Natural killer cell (primary cell): ENCODE results near the gene RAB29. TPM values are rescaled to one million over a fixed set of nuclear protein-coding genes. Genes with fewer than 3 reads are reported as not detected.

Source experiments
- ATAC-seq, 3 donors: fragments of 150-1000 bp in 2 of 3; fragments of 200-7000 bp in 1 of 3; cut with Tn5 transposase; 1 replicate in 1 of 3; 2 replicates in 2 of 3; pipeline ENCODE4 v1.10.0; 2021; ENCODE audit warnings: mild to moderate bottlenecking in 2 of 3, moderate library complexity in 2 of 3
- DNase-seq, 2 donors: peaks; one replicate each; pipeline versions ENCODE4 v3.0.0 to v3.0.0-alpha.2; 2013 to 2021; ENCODE audit warnings: mixed read lengths in 1 of 2
- H3K27ac ChIP-seq: one replicate; pipeline ENCODE4 v1.5.1; 2013; ENCODE audit warnings: mild to moderate bottlenecking, low read length
- H3K27me3 ChIP-seq: one replicate; pipeline ENCODE4 v1.6.1; 2013; ENCODE audit warnings: low read length; ENCODE audit not compliant: control insufficient read depth, insufficient read depth
- H3K36me3 ChIP-seq: one replicate; pipeline ENCODE4 v1.6.1; 2013; ENCODE audit warnings: low read length; ENCODE audit not compliant: control insufficient read depth, insufficient read depth
- H3K4me1 ChIP-seq: one replicate; pipeline ENCODE4 v1.6.1; 2013; ENCODE audit warnings: low read length; ENCODE audit not compliant: control insufficient read depth, insufficient read depth
- H3K4me3 ChIP-seq: one replicate; pipeline ENCODE4 v1.5.1; 2013; ENCODE audit warnings: low read length
- H3K9me3 ChIP-seq: one replicate; pipeline ENCODE4 v1.6.1; 2013; ENCODE audit warnings: low read length; ENCODE audit not compliant: control insufficient read depth, insufficient read depth
- H3K27ac Mint-ChIP-seq, 2 donors: one replicate each; pipeline ENCODE4 v1.8.0; 2022; ENCODE audit warnings: mild to moderate bottlenecking in 2 of 2, mixed read lengths in 2 of 2, moderate library complexity in 1 of 2
- H3K27me3 Mint-ChIP-seq, 2 donors: one replicate each; pipeline ENCODE4 v1.8.0; 2022; ENCODE audit warnings: low read depth in 2 of 2, mixed read lengths in 2 of 2
- H3K36me3 Mint-ChIP-seq: one replicate; pipeline ENCODE4 v1.8.0; 2022; ENCODE audit warnings: mixed read lengths
- H3K4me1 Mint-ChIP-seq, 2 donors: one replicate each; pipeline ENCODE4 v1.8.0; 2022; ENCODE audit warnings: mixed read lengths in 2 of 2
- H3K4me3 Mint-ChIP-seq: one replicate; pipeline ENCODE4 v1.8.0; 2022; ENCODE audit warnings: mild to moderate bottlenecking, moderate library complexity, mixed read lengths
- H3K9me3 Mint-ChIP-seq, 2 donors: one replicate each; pipeline ENCODE4 v1.8.0; 2022; ENCODE audit warnings: mixed read lengths in 2 of 2
- CTCF ChIP-seq: fragments of 200-600 bp; IDR thresholded peaks from one replicate; pipeline ENCODE4 v1.8.0; 2022; ENCODE audit warnings: antibody characterized with exemption
- WGBS: methylation state at CpG from one replicate; pipeline ENCODE4 v1.1.7; 2013; ENCODE audit warnings: missing lambda C conversion rate; ENCODE audit not compliant: insufficient coverage; 5-methylcytosine and 5-hydroxymethylcytosine counted together
- intact Hi-C: fragments of 100-400 bp; cut with micrococcal nuclease; formaldehyde crosslinking; loops from one replicate; pipeline ENCODE4 v1.14.2; 2022
- total RNA-seq, 4 donors: library from RNA; stranded (reverse); fragments of 120-200 nt in 1 of 4; gene quantifications; one replicate each; pipeline versions ENCODE4 v1.2.3 to v1.2.4, GENCODE V29; 2013 to 2022

Gene RAB29
- total RNA-seq, 3 donors from 2014 or later (not counting 1 experiment from before 2014, with no cell fraction given) = 69.0 to 120 (median 95.1) TPM

- Mint-ChIP-seq H3K27ac (peak overlapping the region; percentile 98), H3K27me3 (no peaks in the 10 kb centered on the region), H3K36me3 (peaks cover 18% of the 10 kb centered on the region), H3K4me3 (no peak overlapping the region), H3K9me3 (no peaks in the 10 kb centered on the region), H3K4me1 (peaks cover 34 to 35% of the 10 kb centered on the region in 2 donors)
- intact Hi-C loops = no loop called here
- TF ChIP-seq CTCF = no peak
- no peaks in the 10 kb centered on the region for H3K9me3 ChIP-seq
- 77% methylated on average over 5 of the region's 5 CpGs for WGBS
- H3K27ac ChIP-seq = no peak overlapping the region
- no peak overlapping the region for H3K4me3 ChIP-seq
- H3K27me3 ChIP-seq = no peaks in the 10 kb centered on the region
- ATAC-seq (peak in 2 of 3 donors; percentile 26 to 88), DNase-seq (no peak)
- H3K36me3 ChIP-seq = peaks cover 40% of the 10 kb centered on the region
- peaks cover 5% of the 10 kb centered on the region for H3K4me1 ChIP-seq
Measured at GRCh38 chr1:205766038-205766437, 9.2 kb downstream of the RAB29 start.

DNA sequence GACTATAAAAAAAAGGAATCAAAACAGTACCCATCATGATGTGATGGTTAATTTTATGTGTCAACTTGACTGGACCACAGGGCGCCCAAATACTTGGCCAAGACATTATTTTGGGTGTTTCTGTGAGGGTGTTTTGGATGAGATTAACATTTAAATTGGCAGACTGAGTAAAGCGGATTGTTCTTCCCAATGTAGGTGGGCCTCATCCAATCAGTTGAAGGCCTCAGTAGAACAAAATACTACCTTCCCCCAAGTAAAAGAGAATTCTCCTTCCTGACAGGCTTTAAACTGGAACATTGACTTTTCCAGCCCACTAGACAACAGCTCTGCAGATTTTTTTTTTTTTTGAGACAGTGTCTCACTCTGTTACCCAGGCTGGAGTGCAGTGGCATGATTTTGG, 10.7 kb downstream of the RAB29 start:
- H3K36me3 Mint-ChIP-seq = peaks cover 8% of the 10 kb centered on the region
- peaks cover 25 to 34% of the 10 kb centered on the region in 2 donors for H3K4me1 Mint-ChIP-seq
- H3K27ac ChIP-seq = no peak overlapping the region

GRCh38 chr1:205763980-205764379, 11.3 kb downstream of the RAB29 start:
- no peaks in the 10 kb centered on the region for H3K9me3 ChIP-seq
- ATAC-seq = no peak
- H3K4me1 ChIP-seq = no peaks in the 10 kb centered on the region
- Mint-ChIP-seq H3K9me3 (no peaks in the 10 kb centered on the region), H3K36me3 (peaks cover 8% of the 10 kb centered on the region), H3K27ac (peak overlapping the region; percentile 47 to 98), H3K4me1 (peaks cover 25 to 31% of the 10 kb centered on the region in 2 donors), H3K27me3 (no peaks in the 10 kb centered on the region), H3K4me3 (no peak overlapping the region)
- no peaks in the 10 kb centered on the region for H3K27me3 ChIP-seq
- intact Hi-C loops = no loop called here
- no peak overlapping the region for H3K4me3 ChIP-seq
- H3K27ac ChIP-seq = no peak overlapping the region
- no peak for DNase-seq
- TF ChIP-seq CTCF = no peak
- H3K36me3 ChIP-seq = peaks cover 26% of the 10 kb centered on the region

More for the DNA sequence above, 10.7 kb downstream of the RAB29 start:
- TF ChIP-seq CTCF = no peak
- no peak for DNase-seq
- 100% methylated on average over 1 of the region's 2 CpGs for WGBS
- H3K27me3 Mint-ChIP-seq = no peaks in the 10 kb centered on the region
- no peak for ATAC-seq
- Histone ChIP-seq H3K4me1 (no peaks in the 10 kb centered on the region), H3K9me3 (no peaks in the 10 kb centered on the region), H3K4me3 (no peak overlapping the region), H3K36me3 (peaks cover 32% of the 10 kb centered on the region), H3K27me3 (no peaks in the 10 kb centered on the region)
- H3K4me3 Mint-ChIP-seq = no peak overlapping the region
- intact Hi-C loops = no loop called here
- peak overlapping the region in 1 of 2 donors; percentile 98 for H3K27ac Mint-ChIP-seq
- H3K9me3 Mint-ChIP-seq = no peaks in the 10 kb centered on the region

DNA sequence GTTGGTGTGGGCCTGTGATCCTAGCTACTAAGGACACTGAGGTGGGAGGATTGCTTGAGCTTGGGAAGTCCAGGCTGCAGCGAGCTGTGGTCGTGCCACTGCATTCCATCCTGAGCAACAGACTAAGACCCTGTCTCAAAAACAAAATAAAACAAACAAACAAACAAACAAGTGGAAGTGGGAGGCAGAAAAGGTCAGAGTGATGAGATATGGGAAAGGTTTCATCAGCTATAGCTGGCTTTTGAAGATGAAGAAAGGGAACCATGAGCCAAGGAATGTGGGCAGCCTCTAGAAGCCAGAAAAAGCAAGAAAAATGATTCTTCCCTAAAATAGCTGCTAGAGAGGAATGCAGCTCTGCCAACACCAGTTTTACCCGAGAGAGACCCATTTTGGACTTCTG, 14.7 kb downstream of the RAB29 start:
- TF ChIP-seq CTCF = no peak
- H3K27me3 Mint-ChIP-seq = no peaks in the 10 kb centered on the region
- no peaks in the 10 kb centered on the region for H3K4me1 ChIP-seq
- no peak overlapping the region for H3K27ac ChIP-seq
- H3K36me3 ChIP-seq = peaks cover 16% of the 10 kb centered on the region
- no peak for DNase-seq
- H3K27ac Mint-ChIP-seq = no peak overlapping the region
- intact Hi-C loops = no loop called here
- H3K4me3 Mint-ChIP-seq = no peak overlapping the region
- ATAC-seq = no peak
- H3K4me3 ChIP-seq = no peak overlapping the region
- H3K9me3 ChIP-seq = no peaks in the 10 kb centered on the region
- H3K9me3 Mint-ChIP-seq = no peaks in the 10 kb centered on the region
- H3K27me3 ChIP-seq = no peaks in the 10 kb centered on the region
- 100% methylated on average over 1 of the region's 3 CpGs for WGBS
- H3K4me1 Mint-ChIP-seq = peaks cover 4 to 11% of the 10 kb centered on the region in 2 donors
- H3K36me3 Mint-ChIP-seq = no peaks in the 10 kb centered on the region
